ENCODE measurements around the gene SLC36A1. TPM values are rescaled to one million over a fixed set of nuclear protein-coding genes. Genes with fewer than 3 reads are reported as not detected.
A peak's percentile ranks its signal among the peaks of the same experiment; 100 is the strongest.

The SLC36A1 gene
- polyA plus RNA-seq, 1 experiment: 26.0 TPM

DNA sequence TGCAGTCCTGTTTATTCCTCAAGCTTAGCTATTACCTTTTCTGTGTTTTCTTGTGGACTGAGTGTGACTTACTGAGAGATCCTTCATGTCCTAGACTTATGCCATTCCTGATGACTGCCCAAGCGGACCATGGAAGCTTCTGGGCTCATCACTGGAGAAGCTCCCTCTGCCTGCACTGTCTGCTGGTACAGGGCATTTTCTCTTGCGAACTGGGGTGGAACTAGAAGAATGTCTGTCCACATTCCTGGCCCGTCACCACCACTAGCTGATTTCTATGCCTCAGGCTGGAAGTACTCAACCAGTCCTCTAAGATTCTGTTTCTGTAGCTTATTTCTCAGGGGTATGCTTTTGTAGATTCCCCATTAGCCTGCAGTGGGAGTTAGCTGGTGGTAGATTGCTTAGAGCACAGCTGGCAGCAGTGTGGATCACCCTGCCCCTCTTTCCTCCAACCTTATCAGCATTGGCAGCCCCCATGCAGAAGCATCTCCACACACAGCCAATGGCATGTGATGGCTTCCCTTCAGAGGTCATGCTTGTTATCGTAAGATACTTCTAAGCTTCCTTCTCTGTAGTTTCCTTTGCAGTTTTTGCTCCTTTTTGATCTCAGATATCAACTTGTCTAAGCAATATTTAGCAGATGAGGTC lies 12.4 kb downstream of the SLC36A1 start:
- DNase-seq (ENCODE audit: low read depth): no peak
- peaks cover 4% of the 10 kb centered on the region for H3K36me3 ChIP-seq (ENCODE audit: control insufficient read depth, insufficient read depth, low read length)
- no peaks in the 10 kb centered on the region for H3K27me3 ChIP-seq (ENCODE audit: control insufficient read depth, insufficient read depth, low read length)
- ChIA-PET POLR2A (interaction anchor here (0.5 kb wide), 1 partner anchor 33 kb away, joined by 3 read pairs; no protein-coding TSS in a partner anchor), CTCF (interaction anchor here (0.9 to 3.0 kb wide), 11 partner anchors 11 to 285 kb away, joined by 3 to 25 read pairs (median 4); partner anchors contain the start of gene SLC36A1)
- H3K4me3 ChIP-seq (ENCODE audit: low read depth, low read length): no peak overlapping the region
- TF ChIP-seq CTCF (IDR thresholded peaks at IDR 0.05; ENCODE audit: insufficient read depth, low read depth, low read length): peak; percentile 59

DNA sequence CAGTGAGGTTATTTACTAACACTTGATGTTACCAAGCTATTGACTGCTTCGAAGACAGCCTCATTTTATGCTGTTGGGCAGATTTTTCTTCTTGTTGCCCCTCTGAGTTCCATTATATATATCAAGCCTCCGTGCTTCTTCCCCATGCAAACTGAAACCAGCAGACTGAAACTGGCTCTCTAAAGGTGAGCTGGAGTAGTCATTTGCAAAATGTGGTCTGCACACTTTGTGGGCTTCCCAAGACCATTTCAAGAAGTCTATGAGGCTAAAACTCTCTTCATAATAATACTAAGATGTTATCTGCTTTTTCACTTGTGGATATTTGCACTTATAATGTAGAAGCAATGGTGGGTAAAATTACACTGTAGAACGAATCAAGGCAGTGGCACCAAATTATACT lies 13.9 kb downstream of the SLC36A1 start:
- Histone ChIP-seq H3K27me3 (ENCODE audit: control insufficient read depth, insufficient read depth, low read length) (no peaks in the 10 kb centered on the region), H3K4me3 (ENCODE audit: low read depth, low read length) (no peak overlapping the region), H3K36me3 (ENCODE audit: control insufficient read depth, insufficient read depth, low read length) (peaks cover 4% of the 10 kb centered on the region)
- TF ChIP-seq CTCF (IDR thresholded peaks at IDR 0.05; ENCODE audit: insufficient read depth, low read depth, low read length): no peak
- no peak for DNase-seq (ENCODE audit: low read depth)
- POLR2A ChIA-PET: no interaction called here
- CTCF ChIA-PET: interaction anchor here (0.9 kb wide), 1 partner anchor 14 kb away, joined by 5 read pairs; the partner anchor contains the start of gene SLC36A1

- Histone ChIP-seq H3K4me3 (ENCODE audit: low read depth, low read length) (no peak overlapping the region), H3K36me3 (ENCODE audit: control insufficient read depth, insufficient read depth, low read length) (peaks cover 8% of the 10 kb centered on the region), H3K27me3 (ENCODE audit: control insufficient read depth, insufficient read depth, low read length) (no peaks in the 10 kb centered on the region)
- CTCF ChIA-PET: interaction anchor here (1.1 to 2.3 kb wide), 3 partner anchors 10 to 21 kb away, joined by 4 to 11 read pairs (median 5); partner anchors contain the start of gene SLC36A1
- no peak for DNase-seq (ENCODE audit: low read depth)
- TF ChIP-seq CTCF (IDR thresholded peaks at IDR 0.05; ENCODE audit: insufficient read depth, low read depth, low read length): peak; percentile 38
- POLR2A ChIA-PET: no interaction called here
Observed at GRCh38 chr5:151463137-151464029, 16.0 kb downstream of the SLC36A1 start.

- CTCF ChIA-PET: interaction anchor here (1.1 to 2.3 kb wide), 3 partner anchors 10 to 21 kb away, joined by 4 to 11 read pairs (median 5); partner anchors contain the start of gene SLC36A1
- H3K27me3 ChIP-seq (ENCODE audit: control insufficient read depth, insufficient read depth, low read length): no peaks in the 10 kb centered on the region
- H3K4me3 ChIP-seq (ENCODE audit: low read depth, low read length): no peak overlapping the region
- peaks cover 8% of the 10 kb centered on the region for H3K36me3 ChIP-seq (ENCODE audit: control insufficient read depth, insufficient read depth, low read length)
- TF ChIP-seq CTCF (IDR thresholded peaks at IDR 0.05; ENCODE audit: insufficient read depth, low read depth, low read length): no peak
- POLR2A ChIA-PET: no interaction called here
- DNase-seq (ENCODE audit: low read depth): no peak
Observed at GRCh38 chr5:151464101-151464500, 16.7 kb downstream of the SLC36A1 start.

DNA sequence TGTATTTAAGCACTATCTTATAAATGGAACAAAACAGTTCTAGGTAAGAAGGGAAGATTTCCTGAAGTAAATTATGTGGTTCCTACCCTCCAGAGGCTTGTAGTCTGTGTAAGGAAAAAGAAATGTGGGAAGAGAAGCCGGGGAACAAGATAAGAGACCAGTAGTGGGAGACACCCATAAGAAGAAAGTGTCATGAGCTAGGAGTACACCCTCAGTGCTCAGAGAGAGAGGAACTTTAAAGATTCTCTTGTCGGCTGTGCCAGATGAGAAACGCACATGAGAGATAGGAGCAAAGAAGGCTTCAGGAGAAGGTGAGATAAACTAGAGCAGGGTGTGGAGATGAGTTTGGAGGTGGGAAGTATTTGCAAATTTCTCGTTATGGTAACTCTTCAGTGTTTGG lies 18.1 kb downstream of the SLC36A1 start:
- CTCF ChIA-PET: interaction anchor here (1.6 kb wide), 1 partner anchor 34 kb away, joined by 4 read pairs; no protein-coding TSS in a partner anchor
- POLR2A ChIA-PET: no interaction called here
- DNase-seq (ENCODE audit: low read depth): no peak
- TF ChIP-seq CTCF (IDR thresholded peaks at IDR 0.05; ENCODE audit: insufficient read depth, low read depth, low read length): no peak
- no peak overlapping the region for H3K4me3 ChIP-seq (ENCODE audit: low read depth, low read length)
- peaks cover 8% of the 10 kb centered on the region for H3K36me3 ChIP-seq (ENCODE audit: control insufficient read depth, insufficient read depth, low read length)
- H3K27me3 ChIP-seq (ENCODE audit: control insufficient read depth, insufficient read depth, low read length): no peaks in the 10 kb centered on the region
